Kidney epithelial cell (primary cell): ENCODE results near the gene ZC3H14. TPM values are rescaled to one million over a fixed set of nuclear protein-coding genes. Genes with fewer than 3 reads are reported as not detected.

Experiments
- DNase-seq: peaks from one replicate; pipeline ENCODE4 v3.0.0-alpha.2; 2010; ENCODE audit warnings: low read depth
- H3K27me3 ChIP-seq: 2 replicates; pipeline ENCODE4 v1.6.0; 2011; ENCODE audit warnings: low read length; ENCODE audit not compliant: control insufficient read depth, insufficient read depth
- H3K36me3 ChIP-seq: 2 replicates; pipeline ENCODE4 v1.5.1; 2011; ENCODE audit warnings: low read length; ENCODE audit not compliant: control insufficient read depth, insufficient read depth
- H3K4me3 ChIP-seq: 2 replicates; pipeline ENCODE4 v1.5.1; 2011; ENCODE audit warnings: low read depth, mild to moderate bottlenecking, control low read depth, low read length
- CTCF ChIP-seq: IDR thresholded peaks from 2 replicates; pipeline ENCODE4 v1.5.1; 2011; ENCODE audit warnings: mild to moderate bottlenecking, moderate library complexity, low read length, control low read depth, inconsistent platforms; ENCODE audit not compliant: insufficient read depth, poor library complexity, severe bottlenecking
- total RNA-seq: library from RNA; depleted of rRNA; stranded (reverse); fragments of >200 nt; gene quantifications from 2 replicates; pipeline ENCODE4 v1.2.3, GENCODE V29; 2015

ZC3H14 gene
- total RNA-seq, result 59.9 and 71.1 TPM in 2 replicates

- no peak for TF ChIP-seq CTCF
- Histone ChIP-seq H3K36me3 (no peaks in the 10 kb centered on the region), H3K4me3 (peak within 1 kb of the TSS; percentile 96), H3K27me3 (no peaks in the 10 kb centered on the region)
- no peak for DNase-seq
Measured at GRCh38 chr14:88562831-88563686, at the start of gene ZC3H14. Gene ZC3H14 (plus strand): TSS chr14:88563037. CDS start chr14:88563134, 97 bp downstream.

GRCh38 chr14:88515499-88516221 is 47.2 kb upstream of the ZC3H14 start:
- no peaks in the 10 kb centered on the region for H3K36me3 ChIP-seq
- DNase-seq, result no peak
- H3K27me3 ChIP-seq, result no peaks in the 10 kb centered on the region
- H3K4me3 ChIP-seq, result no peak overlapping the region
- TF ChIP-seq CTCF, result no peak

DNA sequence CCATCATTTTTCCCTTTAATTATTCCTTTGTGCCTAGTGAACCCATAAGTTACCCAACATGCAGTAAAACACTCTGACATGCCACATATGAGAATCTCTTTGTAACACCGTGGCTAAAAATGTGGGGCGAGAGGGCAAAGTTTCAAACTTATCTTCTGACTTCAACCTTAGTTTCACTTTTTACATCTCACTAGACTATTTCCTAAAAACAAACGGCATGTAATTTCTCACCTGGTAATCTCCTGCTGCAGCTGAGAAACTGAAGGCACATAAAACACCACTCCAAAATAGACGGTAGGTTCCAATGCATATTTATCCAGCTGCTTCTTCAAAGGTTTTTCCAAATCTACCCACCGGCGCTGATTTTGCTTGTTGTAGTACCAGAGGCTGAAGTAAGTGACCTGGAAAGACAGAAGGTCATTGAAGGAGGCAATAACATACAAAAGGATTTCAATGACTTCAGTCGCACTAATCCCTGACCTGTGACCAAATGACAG is 45.9 kb upstream of the ZC3H14 start:
- H3K27me3 ChIP-seq, result no peaks in the 10 kb centered on the region
- no peaks in the 10 kb centered on the region for H3K36me3 ChIP-seq
- no peak overlapping the region for H3K4me3 ChIP-seq
- no peak for TF ChIP-seq CTCF
- DNase-seq, result no peak

GRCh38 chr14:88518592-88519512 is 44.0 kb upstream of the ZC3H14 start:
- Histone ChIP-seq H3K36me3 (no peaks in the 10 kb centered on the region), H3K4me3 (no peak overlapping the region), H3K27me3 (no peaks in the 10 kb centered on the region)
- DNase-seq, result peak; percentile 35
- TF ChIP-seq CTCF, result no peak

DNA sequence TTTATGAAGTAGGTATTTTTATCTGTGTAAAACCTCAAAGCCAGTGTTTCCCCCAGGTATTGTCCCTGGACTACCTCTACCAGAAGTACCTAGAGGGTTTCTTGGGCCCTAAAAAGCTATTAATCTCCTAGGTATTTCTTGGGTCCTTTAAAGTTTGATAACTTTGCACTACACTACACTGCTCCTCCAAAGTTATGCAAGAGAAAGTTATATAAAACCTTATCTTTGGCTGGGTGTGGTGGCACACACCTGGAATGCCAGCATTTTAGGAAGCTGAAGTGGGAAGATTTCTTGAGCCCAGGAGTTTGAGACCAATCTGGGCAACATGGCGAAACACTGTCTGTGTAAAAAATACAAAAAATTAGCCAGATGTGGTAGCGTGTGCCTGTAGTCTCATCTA is 42.9 kb upstream of the ZC3H14 start:
- no peak overlapping the region for H3K4me3 ChIP-seq
- H3K27me3 ChIP-seq, result no peaks in the 10 kb centered on the region
- DNase-seq, result no peak
- TF ChIP-seq CTCF, result no peak
- H3K36me3 ChIP-seq, result no peaks in the 10 kb centered on the region
